ENCODE measurements around the gene LMOD1. TPM values are rescaled to one million over a fixed set of nuclear protein-coding genes. Genes with fewer than 3 reads are reported as not detected.

Gene LMOD1
- total and polyA plus RNA-seq, 2 of the 8 experiments (the other 6 are each of a cell fraction or from before 2014, with no cell fraction given), result 0.77 to 1.4 TPM

DNA sequence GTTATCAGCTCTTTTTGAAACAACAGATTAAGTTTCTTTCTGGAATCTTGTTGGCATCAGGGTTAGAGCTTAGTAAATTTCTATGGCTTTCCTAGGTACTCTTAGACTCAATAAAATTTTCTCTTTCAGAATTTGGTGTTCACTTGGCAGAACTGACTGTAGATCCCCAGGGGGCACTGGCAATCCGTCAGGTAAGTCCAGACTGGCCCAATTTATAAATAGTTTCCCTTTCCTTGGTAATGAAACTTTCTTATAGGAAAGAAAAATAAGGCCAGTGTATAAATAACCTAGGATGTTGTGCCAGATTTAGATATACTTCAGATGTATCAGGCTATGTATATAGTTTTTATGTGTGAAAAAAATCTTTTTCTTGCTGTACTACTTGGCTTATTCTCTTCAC lies 99.2 kb downstream of the LMOD1 start:
- Histone ChIP-seq H3K4ac (replicated peaks; ENCODE audit: insufficient read length, low read depth, low read length) (no peak overlapping the region), H3K27me3 (replicated peaks in 1 of 4; ENCODE audit: control insufficient read depth in 3 of 4, extremely low read depth in 1 of 4, insufficient read depth in 3 of 4, low read length in 3 of 4) (no peaks in the 10 kb centered on the region), H4K20me1 (replicated peaks in 1 of 2; ENCODE audit: control insufficient read depth in 1 of 2, insufficient read depth in 2 of 2, low read length in 2 of 2) (peaks cover 16 to 17% of the 10 kb centered on the region in 2 experiments), H2BK5ac (ENCODE audit: low read depth, low read length) (no peak overlapping the region), H3K23ac (ENCODE audit: insufficient read length) (no peak overlapping the region), H3K4me1 (replicated peaks in 1 of 4; ENCODE audit: control insufficient read depth in 3 of 4, insufficient read depth in 4 of 4, low read length in 3 of 4) (peaks cover 0 to 4% (median under 1%) of the 10 kb centered on the region in 4 experiments; a peak in 2 of 7 replicates), H2AK5ac (ENCODE audit: low read depth, low read length) (no peak overlapping the region), H3K79me2 (ENCODE audit: control insufficient read depth in 1 of 2, insufficient read depth in 2 of 2, low read length in 2 of 2) (peaks cover 11 to 62% of the 10 kb centered on the region in 2 experiments), H3K4me2 (ENCODE audit: insufficient read depth in 1 of 2, low read depth in 2 of 2, low read length in 2 of 2) (no peak overlapping the region), H3K56ac (replicated peaks; ENCODE audit: insufficient read length, low read depth, low read length) (no peak overlapping the region), H3K14ac (ENCODE audit: insufficient read length) (no peak overlapping the region), H3K9me3 (ENCODE audit: insufficient read depth in 2 of 2, low read depth in 1 of 2, low read length in 1 of 2) (no peaks in the 10 kb centered on the region), H3K79me1 (ENCODE audit: low read depth, low read length) (peaks cover 4% of the 10 kb centered on the region), H4K91ac (replicated peaks; ENCODE audit: insufficient read length, low read length) (no peak overlapping the region), H4K8ac (ENCODE audit: extremely low read depth, insufficient read depth, low read length) (no peak overlapping the region), H3K36me3 (ENCODE audit: control insufficient read depth in 2 of 4, insufficient read depth in 4 of 4, low read length in 3 of 4) (peaks cover 19 to 52% (median 41%) of the 10 kb centered on the region in 4 experiments), H3K4me3 (ENCODE audit: extremely low read depth in 1 of 4, insufficient read depth in 2 of 4, low read depth in 3 of 4, low read length in 4 of 4) (no peak overlapping the region), H2BK12ac (ENCODE audit: low read depth, low read length) (no peak overlapping the region), H3K9ac (replicated peaks in 1 of 4; ENCODE audit: extremely low read depth in 1 of 4, low read depth in 3 of 4, low read length in 3 of 4) (no peak overlapping the region), H3K18ac (ENCODE audit: extremely low read depth, low read length) (no peak overlapping the region), H3K27ac (ENCODE audit: low read depth, low read length) (no peak overlapping the region), H3K23me2 (ENCODE audit: low read depth, low read length) (no peaks in the 10 kb centered on the region), H2AFZ (ENCODE audit: low read length) (no peak overlapping the region), H4K5ac (ENCODE audit: insufficient read length, low read depth, low read length) (no peak overlapping the region), H2BK120ac (replicated peaks; ENCODE audit: low read depth, low read length) (no peak overlapping the region), H2BK15ac (ENCODE audit: low read length) (no peak overlapping the region), H2BK20ac (ENCODE audit: low read length) (no peak overlapping the region)
- no peak for TF ChIP-seq KDM1A (IDR thresholded peaks at IDR 0.05; ENCODE audit: borderline replicate concordance, low read length)
- no peak for FAIRE-seq
- WGBS, 2 experiments (ENCODE audit: extremely low coverage in 1 of 2, insufficient coverage in 1 of 2, insufficient read length in 1 of 2, insufficient replicate concordance in 2 of 2, low coverage in 1 of 2, low lambda C conversion rate in 2 of 2, missing lambda C conversion rate in 1 of 2), result 69% methylated on average over 1 of the region's 1 CpG; no CpG with 5 or more reads in 1 of the 2 experiments
- ChIA-PET POLR2A (ENCODE audit: partially characterized antibody) (interaction anchor here (1.3 kb wide), 1 partner anchor 108 kb away, joined by 3 read pairs; the partner anchor contains the start of gene TIMM17A), CTCF (ENCODE audit: partially characterized antibody) (interaction anchor here (0.6 to 1.9 kb wide), 7 partner anchors 13 to 316 kb away, joined by 3 to 5 read pairs (median 3); no protein-coding TSS in a partner anchor)
- DNase-seq (ENCODE audit: low read depth in 1 of 2, low spot score in 2 of 2), result no peak

Small RNA genes within 50 kb of the gene (microRNA-seq; reads per million reads assigned to microRNA genes)
- gene MIR6739 (ENCODE audit: borderline microRNAs expressed in 2 of 2, borderline number of aligned reads in 2 of 2, borderline replicate concordance in 1 of 2), result 0 reads per million in 2 experiments

Small RNA genes within 50 kb of the gene (small RNA-seq; reads per million reads assigned to genes)
- gene MIR6739 (ENCODE audit: insufficient read depth), result 0.69 reads per million
- not detected for gene RF00156 (ENCODE audit: insufficient read depth)

Other genes with a start within 250 kb of the LMOD1 start
- 122 and 124 TPM in 2 replicates for gene IPO9, start 117.4 kb downstream of the LMOD1 start, total RNA-seq (2021; fragmentation: NEBNext Ultra II Directional; extraction: Animal tissue kit (Norgen Biotek cat#: 25700))
- gene IPO9, start 117.4 kb downstream of the LMOD1 start, polyA plus RNA-seq (2011; rRNA removed), result 60.4 and 61.0 TPM in 2 replicates
- gene SHISA4, start 57.6 kb downstream of the LMOD1 start, total RNA-seq (2021; fragmentation: NEBNext Ultra II Directional; extraction: Animal tissue kit (Norgen Biotek cat#: 25700)), result 7.8 and 9.0 TPM in 2 replicates
- 28.9 and 36.0 TPM in 2 replicates for gene SHISA4, start 57.6 kb downstream of the LMOD1 start, polyA plus RNA-seq (2011; rRNA removed)
- 54.3 and 57.1 TPM in 2 replicates for gene TIMM17A, start 9.0 kb upstream of the LMOD1 start, total RNA-seq (2021; fragmentation: NEBNext Ultra II Directional; extraction: Animal tissue kit (Norgen Biotek cat#: 25700))
- 15.9 and 30.3 TPM in 2 replicates for gene TIMM17A, start 9.0 kb upstream of the LMOD1 start, polyA plus RNA-seq (2011; rRNA removed)
- 45.2 and 51.1 TPM in 2 replicates for gene RNPEP, start 36.1 kb upstream of the LMOD1 start, total RNA-seq (2021; fragmentation: NEBNext Ultra II Directional; extraction: Animal tissue kit (Norgen Biotek cat#: 25700))
- 34.1 and 47.0 TPM in 2 replicates for gene RNPEP, start 36.1 kb upstream of the LMOD1 start, polyA plus RNA-seq (2011; rRNA removed)
- 15.6 and 17.3 TPM in 2 replicates for gene ELF3, start 64.0 kb upstream of the LMOD1 start, total RNA-seq (2021; fragmentation: NEBNext Ultra II Directional; extraction: Animal tissue kit (Norgen Biotek cat#: 25700))
- gene ELF3, start 64.0 kb upstream of the LMOD1 start, polyA plus RNA-seq (2011; rRNA removed), result 25.0 and 32.0 TPM in 2 replicates
- gene GPR37L1, start 176.4 kb upstream of the LMOD1 start, total RNA-seq (2021; fragmentation: NEBNext Ultra II Directional; extraction: Animal tissue kit (Norgen Biotek cat#: 25700)), result 0.08 and 0.13 TPM in 2 replicates
- 0.23 and 0.25 TPM in 2 replicates for gene GPR37L1, start 176.4 kb upstream of the LMOD1 start, polyA plus RNA-seq (2011; rRNA removed)
- 58.7 and 59.0 TPM in 2 replicates for gene ARL8A, start 198.2 kb upstream of the LMOD1 start, total RNA-seq (2021; fragmentation: NEBNext Ultra II Directional; extraction: Animal tissue kit (Norgen Biotek cat#: 25700))
- 40.3 and 41.7 TPM in 2 replicates for gene ARL8A, start 198.2 kb upstream of the LMOD1 start, polyA plus RNA-seq (2011; rRNA removed)
- gene PTPN7, start 214.1 kb upstream of the LMOD1 start, total RNA-seq (2021; fragmentation: NEBNext Ultra II Directional; extraction: Animal tissue kit (Norgen Biotek cat#: 25700)), result not detected in 2 replicates
- gene PTPN7, start 214.1 kb upstream of the LMOD1 start, polyA plus RNA-seq (2011; rRNA removed), result 0.20 TPM in 2 replicates
- 0.50 and 1.1 TPM in 2 replicates for gene LGR6, start 247.3 kb upstream of the LMOD1 start, total RNA-seq (2021; fragmentation: NEBNext Ultra II Directional; extraction: Animal tissue kit (Norgen Biotek cat#: 25700))
- gene LGR6, start 247.3 kb upstream of the LMOD1 start, polyA plus RNA-seq (2011; rRNA removed), result 1.0 and 1.3 TPM in 2 replicates